GM19467 (cell line): ENCODE data around the gene TSPAN13.
"Not testable (repeated sequence)": the region's sequence is repeated elsewhere in the genome, so short reads cannot be mapped to it uniquely, and the experiment has no call there.

ENCODE experiments used
- ATAC-seq: cut with Tn5 transposase; IDR thresholded peaks from one replicate; pipeline ENCODE4 v1.9.1; 2021; ENCODE audit warnings: mild to moderate bottlenecking, moderate library complexity; ENCODE audit not compliant: unreplicated experiment

The TSPAN13 gene

GRCh38 chr7:16740623-16740953 is 13.0 kb upstream of the TSPAN13 start:
- no peak for ATAC-seq

DNA sequence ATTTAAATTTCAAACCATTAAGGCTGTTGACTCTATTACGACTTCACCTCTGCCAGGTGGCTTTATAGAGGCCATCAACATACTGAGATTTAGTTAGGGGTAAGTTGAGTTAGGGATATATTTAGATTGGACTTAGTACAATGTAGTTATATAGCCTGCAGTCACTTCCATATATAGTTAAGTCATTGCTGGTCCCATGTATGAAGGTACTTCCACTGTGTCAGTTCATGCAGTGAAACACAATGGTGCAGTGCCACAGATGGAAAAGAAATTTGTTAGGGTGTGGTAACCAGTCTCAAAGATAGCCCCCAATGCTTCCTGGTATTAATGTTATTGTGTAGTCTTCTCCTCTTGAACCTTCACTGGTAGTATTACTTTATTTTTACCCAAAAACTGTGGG is 12.6 kb upstream of the TSPAN13 start:
- ATAC-seq: no peak

DNA sequence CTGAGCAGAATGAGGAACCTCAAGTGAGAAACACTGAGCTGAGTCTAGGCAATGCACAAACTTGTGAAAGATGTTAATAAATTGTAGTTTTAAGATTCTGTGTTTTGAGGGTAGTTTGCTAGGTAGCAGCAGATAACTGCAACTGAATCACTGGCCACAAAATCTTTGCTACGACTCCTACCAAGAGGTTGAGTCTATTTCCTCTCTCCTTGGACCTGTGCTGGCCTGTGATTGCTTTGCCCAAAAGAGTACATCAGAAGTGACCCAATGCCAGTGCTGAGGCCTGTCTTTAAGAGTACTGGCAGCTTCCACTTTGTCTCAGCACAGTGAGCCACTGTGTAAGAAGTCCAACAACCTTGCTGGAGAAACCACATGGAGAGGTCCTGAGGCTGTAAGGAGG is 11.9 kb upstream of the TSPAN13 start:
- no peak for ATAC-seq

GRCh38 chr7:16742547-16742946 is 11.0 kb upstream of the TSPAN13 start:
- ATAC-seq: no peak

GRCh38 chr7:16743236-16743635 is 10.3 kb upstream of the TSPAN13 start:
- ATAC-seq: no peak

DNA sequence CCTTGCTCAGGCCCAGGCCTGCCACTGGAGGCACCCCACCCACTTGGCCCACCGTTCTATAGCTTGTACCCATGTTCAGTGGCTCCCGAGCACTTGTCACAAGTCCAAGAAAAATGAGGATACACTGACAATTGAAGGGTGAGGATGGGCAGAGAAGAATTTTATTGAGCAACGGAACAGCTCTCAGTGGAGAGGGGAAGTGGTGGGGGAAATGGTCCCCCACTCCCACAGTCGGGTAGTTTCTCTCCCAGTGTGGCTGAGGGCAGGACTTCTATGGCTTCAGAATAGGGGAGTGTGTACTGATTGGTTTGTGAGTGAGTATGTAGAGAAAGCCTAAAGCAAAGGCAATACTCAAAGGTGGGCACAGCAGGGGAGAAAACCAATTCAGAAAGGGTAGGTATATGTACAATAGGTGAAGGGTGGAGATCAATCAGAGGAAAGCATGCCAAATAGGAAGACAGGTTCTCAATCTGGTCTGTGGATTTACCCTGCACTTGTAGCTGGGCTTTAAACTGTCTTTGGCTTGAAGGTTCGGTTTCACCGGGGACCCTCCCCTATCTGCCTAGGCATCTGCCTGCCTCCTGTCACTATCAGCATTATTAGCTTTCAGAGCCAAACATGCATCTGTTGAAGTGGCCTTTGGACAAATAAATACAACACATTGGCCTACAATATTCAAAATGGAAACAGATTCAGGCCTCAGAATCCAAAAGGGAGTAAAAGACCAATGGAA is 8.9 kb upstream of the TSPAN13 start:
- no peak for ATAC-seq

GRCh38 chr7:16745645-16746044 is 7.9 kb upstream of the TSPAN13 start:
- no peak for ATAC-seq

GRCh38 chr7:16747102-16747501 is 6.5 kb upstream of the TSPAN13 start:
- ATAC-seq: no peak

DNA sequence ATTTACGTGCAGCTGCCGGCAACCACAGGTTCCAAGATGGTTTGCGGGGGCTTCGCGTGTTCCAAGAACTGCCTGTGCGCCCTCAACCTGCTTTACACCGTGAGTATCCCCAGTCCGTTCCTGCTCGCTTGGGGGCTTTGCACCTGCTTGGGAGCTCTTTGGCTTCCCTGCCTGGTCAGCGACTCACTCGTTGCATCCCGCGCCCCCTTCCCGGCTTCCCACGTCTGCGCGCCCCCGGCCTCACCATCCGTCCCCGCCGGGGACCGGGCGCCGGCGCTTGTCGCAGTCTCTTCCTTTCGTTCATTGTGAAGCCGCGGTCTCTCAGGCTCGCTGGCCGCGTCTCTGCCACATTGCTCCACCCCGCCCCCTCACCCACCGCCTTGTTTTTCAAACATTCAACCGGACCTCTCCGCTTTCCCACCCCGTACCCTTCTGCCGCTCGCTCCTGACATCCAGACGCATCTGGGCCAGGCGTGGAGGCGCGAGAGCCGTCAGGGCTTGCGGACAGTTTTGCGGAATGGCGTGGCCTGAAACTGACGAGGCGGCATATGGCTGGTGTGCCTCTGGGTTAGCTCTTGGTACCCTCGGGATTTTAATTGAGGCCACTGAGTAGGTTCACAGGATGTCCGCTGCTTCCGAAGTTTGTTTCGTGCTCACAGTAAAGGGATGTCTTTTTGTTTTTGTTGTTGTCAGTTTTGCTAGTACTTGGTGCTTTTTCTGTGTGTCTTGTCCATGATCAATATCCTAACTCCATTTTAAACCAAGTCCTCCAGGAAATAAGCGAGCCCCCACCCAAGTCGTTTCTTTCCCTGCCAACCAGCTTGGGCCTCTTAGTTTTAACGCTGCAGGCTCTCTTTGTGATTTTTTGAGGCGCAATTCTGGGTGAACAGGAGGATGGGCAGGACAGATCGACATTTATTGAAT is 639 bp downstream of the TSPAN13 start:
- peak; percentile 12 for ATAC-seq

DNA sequence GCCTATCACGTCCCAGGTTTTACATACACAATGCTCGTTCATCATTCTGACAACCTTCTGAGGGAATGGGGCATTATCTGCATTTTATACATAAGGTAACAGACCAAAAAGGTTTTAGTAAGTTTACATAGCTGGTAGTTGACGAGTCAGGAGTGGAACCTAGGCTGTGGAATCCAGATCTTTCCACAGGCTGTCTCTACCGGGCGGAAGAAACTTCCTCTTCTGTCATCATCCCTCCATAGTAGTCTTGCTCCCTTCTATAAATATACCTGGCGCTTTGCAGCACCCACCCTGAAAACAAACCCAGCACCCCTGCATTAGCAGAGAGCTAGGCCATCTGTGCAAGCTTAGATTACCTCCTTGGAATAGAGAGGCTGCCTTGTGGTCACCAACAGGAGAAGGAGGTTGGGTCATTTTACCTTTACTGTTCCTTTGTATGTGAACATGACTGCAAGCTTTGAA is 1.3 kb downstream of the TSPAN13 start:
- ATAC-seq: no peak

GRCh38 chr7:16755397-16755796 is 1.8 kb downstream of the TSPAN13 start:
- no peak for ATAC-seq

- ATAC-seq: no peak
Observed at GRCh38 chr7:16758036-16758435, 4.5 kb downstream of the TSPAN13 start.

- no peak for ATAC-seq
Observed at GRCh38 chr7:16758631-16759611, 5.4 kb downstream of the TSPAN13 start.

GRCh38 chr7:16759840-16760239 is 6.3 kb downstream of the TSPAN13 start:
- ATAC-seq: no peak

- no peak for ATAC-seq
Observed at GRCh38 chr7:16762177-16762576, 8.6 kb downstream of the TSPAN13 start.

DNA sequence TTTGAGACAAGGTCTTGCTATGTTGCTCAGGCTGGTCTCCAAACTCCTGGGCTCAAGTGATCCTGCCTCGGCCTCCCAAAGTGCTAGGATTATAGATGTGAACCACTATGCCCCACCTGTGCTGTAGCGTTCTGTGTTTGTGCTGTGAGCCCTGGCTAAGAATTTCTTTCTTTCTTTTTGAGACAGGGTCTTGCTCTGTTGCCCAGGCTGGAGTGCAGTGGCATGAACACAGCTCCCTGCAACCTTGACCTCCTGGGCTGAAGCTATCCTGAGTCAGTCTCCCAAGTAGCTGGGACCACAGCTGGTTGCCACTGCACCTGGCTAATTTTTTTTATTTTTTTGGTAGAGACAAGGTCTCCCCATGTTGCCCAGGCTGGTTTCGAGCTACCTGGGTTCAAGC is 11.4 kb downstream of the TSPAN13 start:
- no peak for ATAC-seq

GRCh38 chr7:16765436-16765859 is 11.9 kb downstream of the TSPAN13 start:
- ATAC-seq: no peak

DNA sequence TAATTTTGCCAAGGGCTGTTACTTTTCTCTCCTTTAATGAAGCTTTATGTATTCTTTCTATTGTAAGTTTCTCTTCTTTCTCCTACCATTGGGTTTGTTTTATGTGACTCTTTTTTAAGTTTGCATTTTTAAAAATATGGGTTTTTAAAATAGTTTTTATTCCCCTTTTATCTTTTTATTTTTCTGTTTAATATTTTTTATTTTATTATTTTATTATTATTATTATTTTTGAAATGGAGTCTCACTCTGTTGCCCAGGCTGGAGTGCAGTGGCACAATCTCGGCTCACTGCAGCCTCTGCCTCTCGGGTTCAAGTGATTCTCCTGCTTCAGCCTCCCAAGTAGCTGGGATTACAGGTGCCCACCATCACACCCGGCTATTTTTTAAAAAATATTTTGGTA is 16.4 kb downstream of the TSPAN13 start:
- not testable (repeated sequence) for ATAC-seq

DNA sequence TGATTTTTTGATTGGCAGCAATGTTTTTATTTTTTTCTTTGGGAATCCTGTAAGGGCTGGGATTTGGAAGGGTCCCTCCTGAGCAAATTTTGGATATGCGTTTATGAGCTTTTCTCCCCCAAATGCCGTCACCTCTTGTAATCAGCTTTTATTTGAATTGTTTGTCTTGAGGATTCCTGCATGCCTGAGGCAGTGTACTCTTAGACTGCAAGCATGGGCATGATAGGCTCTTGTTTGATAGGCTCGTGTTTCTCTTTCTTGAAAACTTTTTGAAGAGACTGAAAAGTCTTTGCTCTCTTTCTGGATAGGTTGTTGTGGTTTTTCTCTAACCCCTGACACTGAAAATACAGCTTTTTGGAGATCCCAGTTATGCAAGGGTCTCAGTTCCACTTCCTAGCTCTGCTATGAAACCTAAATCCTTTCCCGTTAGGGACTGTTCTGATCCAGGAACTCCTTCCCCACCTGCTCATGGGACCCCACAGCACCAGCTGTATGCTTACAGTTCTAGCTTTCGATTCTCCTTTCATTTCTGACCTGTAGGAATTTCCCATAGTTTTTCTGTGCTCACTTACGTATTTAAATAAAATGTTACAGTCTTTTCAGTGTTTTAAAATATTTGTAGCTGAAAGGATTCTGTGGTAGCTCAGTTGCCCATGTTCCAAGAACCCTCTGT is 17.2 kb downstream of the TSPAN13 start:
- no peak for ATAC-seq

DNA sequence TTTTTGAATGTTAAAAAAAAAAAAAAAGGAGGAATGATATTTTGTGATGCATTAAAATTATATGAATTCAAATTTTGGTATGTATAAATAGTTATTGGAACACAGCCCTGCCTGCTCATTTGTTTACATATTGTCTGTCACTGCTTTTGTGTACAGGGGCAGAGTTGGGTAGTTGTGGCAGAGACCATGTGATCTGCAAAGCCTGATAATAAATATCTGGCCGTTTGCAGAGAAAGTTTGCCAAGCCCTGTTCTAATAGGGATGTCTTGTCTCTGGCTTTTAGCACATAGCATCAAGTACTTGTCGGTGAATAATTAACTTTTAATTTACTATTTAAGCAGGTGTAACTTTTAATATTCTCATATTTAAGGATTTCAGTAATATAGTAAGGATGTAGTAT is 19.8 kb downstream of the TSPAN13 start:
- ATAC-seq: no peak
